ENCODE data around the gene RAI2.

- TF ChIP-seq CBFB (CRISPR knock-in tag; IDR thresholded peaks at IDR 0.05; ENCODE audit: low read depth), result no peak
- no peak for TF ChIP-seq ATF2 (CRISPR knock-in tag; IDR thresholded peaks at IDR 0.05; ENCODE audit: borderline replicate concordance, low read depth)
- no peak for TF ChIP-seq NFATC4 (CRISPR knock-in tag; IDR thresholded peaks at IDR 0.05)
- TF ChIP-seq, protein P1, sequence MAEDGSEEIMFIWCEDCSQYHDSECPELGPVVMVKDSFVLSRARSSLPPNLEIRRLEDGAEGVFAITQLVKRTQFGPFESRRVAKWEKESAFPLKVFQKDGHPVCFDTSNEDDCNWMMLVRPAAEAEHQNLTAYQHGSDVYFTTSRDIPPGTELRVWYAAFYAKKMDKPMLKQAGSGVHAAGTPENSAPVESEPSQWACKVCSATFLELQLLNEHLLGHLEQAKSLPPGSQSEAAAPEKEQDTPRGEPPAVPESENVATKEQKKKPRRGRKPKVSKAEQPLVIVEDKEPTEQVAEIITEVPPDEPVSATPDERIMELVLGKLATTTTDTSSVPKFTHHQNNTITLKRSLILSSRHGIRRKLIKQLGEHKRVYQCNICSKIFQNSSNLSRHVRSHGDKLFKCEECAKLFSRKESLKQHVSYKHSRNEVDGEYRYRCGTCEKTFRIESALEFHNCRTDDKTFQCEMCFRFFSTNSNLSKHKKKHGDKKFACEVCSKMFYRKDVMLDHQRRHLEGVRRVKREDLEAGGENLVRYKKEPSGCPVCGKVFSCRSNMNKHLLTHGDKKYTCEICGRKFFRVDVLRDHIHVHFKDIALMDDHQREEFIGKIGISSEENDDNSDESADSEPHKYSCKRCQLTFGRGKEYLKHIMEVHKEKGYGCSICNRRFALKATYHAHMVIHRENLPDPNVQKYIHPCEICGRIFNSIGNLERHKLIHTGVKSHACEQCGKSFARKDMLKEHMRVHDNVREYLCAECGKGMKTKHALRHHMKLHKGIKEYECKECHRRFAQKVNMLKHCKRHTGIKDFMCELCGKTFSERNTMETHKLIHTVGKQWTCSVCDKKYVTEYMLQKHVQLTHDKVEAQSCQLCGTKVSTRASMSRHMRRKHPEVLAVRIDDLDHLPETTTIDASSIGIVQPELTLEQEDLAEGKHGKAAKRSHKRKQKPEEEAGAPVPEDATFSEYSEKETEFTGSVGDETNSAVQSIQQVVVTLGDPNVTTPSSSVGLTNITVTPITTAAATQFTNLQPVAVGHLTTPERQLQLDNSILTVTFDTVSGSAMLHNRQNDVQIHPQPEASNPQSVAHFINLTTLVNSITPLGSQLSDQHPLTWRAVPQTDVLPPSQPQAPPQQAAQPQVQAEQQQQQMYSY (CRISPR knock-in tag; IDR thresholded peaks at IDR 0.05), result no peak
Measured at GRCh38 chrX:17778997-17779396, 82.1 kb downstream of the RAI2 start.
